ENCODE results near the gene PLCL2. TPM values are rescaled to one million over a fixed set of nuclear protein-coding genes. Genes with fewer than 3 reads are reported as not detected.
"Not testable (repeated sequence)": the region's sequence is repeated elsewhere in the genome, so short reads cannot be mapped to it uniquely, and the experiment has no call there.

PLCL2 gene
- total RNA-seq, 1 donor from 2014 or later: 72.9 TPM

- DNase-seq (ENCODE audit: missing footprints): no peak
- ATAC-seq: no peak
- intact Hi-C loops (cut with DNase I): no loop called here
Measured at GRCh38 chr3:17074559-17074958, 189.8 kb downstream of the PLCL2 start.

GRCh38 chr3:17075358-17075757, 190.6 kb downstream of the PLCL2 start:
- no peak for ATAC-seq
- intact Hi-C loops (cut with DNase I): no loop called here
- DNase-seq (ENCODE audit: missing footprints): no peak

GRCh38 chr3:17075907-17076306, 191.2 kb downstream of the PLCL2 start:
- ATAC-seq (no peak), DNase-seq (ENCODE audit: missing footprints) (no peak)
- intact Hi-C loops (cut with DNase I): no loop called here

- intact Hi-C loops (cut with DNase I): no loop called here
- DNase-seq (ENCODE audit: missing footprints): peak; percentile 9
- peak; percentile 40 for ATAC-seq
Measured at GRCh38 chr3:17076940-17077605, 192.3 kb downstream of the PLCL2 start.

GRCh38 chr3:17077606-17078005, 192.9 kb downstream of the PLCL2 start:
- peak; percentile 69 for DNase-seq (ENCODE audit: missing footprints)
- peak; percentile 92 for ATAC-seq
- intact Hi-C loops (cut with DNase I): no loop called here

- DNase-seq (ENCODE audit: missing footprints) (peak; percentile 56), ATAC-seq (no peak)
- intact Hi-C loops (cut with DNase I): no loop called here
Measured at GRCh38 chr3:17078926-17079465, 194.2 kb downstream of the PLCL2 start.

GRCh38 chr3:17079933-17080332, 195.2 kb downstream of the PLCL2 start:
- DNase-seq (ENCODE audit: missing footprints) (peak; percentile 5), ATAC-seq (no peak)
- intact Hi-C loops (cut with DNase I): no loop called here

- ATAC-seq: peak; percentile 11
- intact Hi-C loops (cut with DNase I): no loop called here
- peak; percentile 20 for DNase-seq (ENCODE audit: missing footprints)
Measured at GRCh38 chr3:17081520-17081919, 196.8 kb downstream of the PLCL2 start.

GRCh38 chr3:17087509-17087908, 202.8 kb downstream of the PLCL2 start:
- intact Hi-C loops (cut with DNase I): loop anchor here (5.0 kb wide), 1 partner anchor 45 kb away; no protein-coding TSS in a partner anchor
- ATAC-seq: no peak
- no peak for DNase-seq (ENCODE audit: missing footprints)

GRCh38 chr3:17088017-17088416, 203.3 kb downstream of the PLCL2 start:
- intact Hi-C loops (cut with DNase I): loop anchor here (5.0 kb wide), 1 partner anchor 44 kb away; no protein-coding TSS in a partner anchor
- DNase-seq (ENCODE audit: missing footprints): no peak
- peak; percentile 66 for ATAC-seq

- ATAC-seq (peak; percentile 66), DNase-seq (ENCODE audit: missing footprints) (no peak)
- intact Hi-C loops (cut with DNase I): loop anchor here (5.0 kb wide), 1 partner anchor 44 kb away; no protein-coding TSS in a partner anchor
Measured at GRCh38 chr3:17088602-17089313, 204.0 kb downstream of the PLCL2 start.

- no peak for ATAC-seq
- intact Hi-C loops (cut with DNase I): loop anchor here (5.0 kb wide), 1 partner anchor 43 kb away; no protein-coding TSS in a partner anchor
- DNase-seq (ENCODE audit: missing footprints): no peak
Measured at GRCh38 chr3:17089314-17089700, 204.6 kb downstream of the PLCL2 start.

GRCh38 chr3:17090280-17090983, 205.7 kb downstream of the PLCL2 start:
- DNase-seq (ENCODE audit: missing footprints) (no peak), ATAC-seq (no peak)
- intact Hi-C loops (cut with DNase I): no loop called here

GRCh38 chr3:17091910-17092582, 207.3 kb downstream of the PLCL2 start:
- ATAC-seq: no peak
- intact Hi-C loops (cut with DNase I): no loop called here
- no peak for DNase-seq (ENCODE audit: missing footprints)

- no peak for DNase-seq (ENCODE audit: missing footprints)
- no peak for ATAC-seq
- intact Hi-C loops (cut with DNase I): no loop called here
Measured at GRCh38 chr3:17092583-17092933, 207.8 kb downstream of the PLCL2 start.

- intact Hi-C loops (cut with DNase I): no loop called here
- ATAC-seq (peak; percentile 56), DNase-seq (ENCODE audit: missing footprints) (no peak)
Measured at GRCh38 chr3:17094551-17094950, 209.8 kb downstream of the PLCL2 start.

- ATAC-seq (no peak), DNase-seq (ENCODE audit: missing footprints) (no peak)
- intact Hi-C loops (cut with DNase I): no loop called here
Measured at GRCh38 chr3:17103579-17103978, 218.8 kb downstream of the PLCL2 start.

GRCh38 chr3:17106801-17107200, 222.0 kb downstream of the PLCL2 start:
- DNase-seq (ENCODE audit: missing footprints); intact Hi-C loops (cut with DNase I); ATAC-seq: not testable (repeated sequence)

All from Right ventricle myocardium inferior (tissue), 1 donor.